H9 (cell line): ENCODE measurements around the gene CCT3. TPM values are rescaled to one million over a fixed set of nuclear protein-coding genes. Genes with fewer than 3 reads are reported as not detected.

Source experiments
- DNase-seq: peaks from one replicate; pipeline ENCODE4 v3.0.0-alpha.2; 2017
- H2AFZ ChIP-seq: one replicate; pipeline ENCODE4 v1.6.1; 2013; ENCODE audit warnings: mild to moderate bottlenecking, low read length, control low read depth, moderate library complexity
- H2AK5ac ChIP-seq: 2 replicates; pipeline ENCODE4 v1.6.1; 2013; ENCODE audit warnings: low read length, control low read depth, mixed read lengths; ENCODE audit not compliant: insufficient read length
- H2BK120ac ChIP-seq: one replicate; pipeline ENCODE4 v1.6.1; 2013; ENCODE audit warnings: low read depth, mild to moderate bottlenecking, low read length, control low read depth, inconsistent platforms; ENCODE audit not compliant: poor library complexity, severe bottlenecking
- H2BK12ac ChIP-seq: 2 replicates; pipeline ENCODE4 v1.6.1; 2013; ENCODE audit warnings: low read length, control low read depth, mixed read lengths, low read depth; ENCODE audit not compliant: insufficient read length
- H2BK15ac ChIP-seq: 2 replicates; pipeline ENCODE4 v1.6.1; 2013; ENCODE audit warnings: low read depth, low read length, control low read depth
- H2BK20ac ChIP-seq: one replicate; pipeline ENCODE4 v1.6.1; 2013; ENCODE audit warnings: low read depth, mild to moderate bottlenecking, low read length, control low read depth, inconsistent platforms; ENCODE audit not compliant: poor library complexity, severe bottlenecking
- H2BK5ac ChIP-seq: 2 replicates; pipeline ENCODE4 v1.6.1; 2013; ENCODE audit warnings: low read length, control low read depth, mixed read lengths; ENCODE audit not compliant: insufficient read length
- H3K14ac ChIP-seq: 2 replicates; pipeline ENCODE4 v1.6.1; 2013; ENCODE audit warnings: low read length, control low read depth; ENCODE audit not compliant: insufficient read depth
- H3K18ac ChIP-seq: 2 replicates; pipeline ENCODE4 v1.6.1; 2013; ENCODE audit warnings: low read depth, mild to moderate bottlenecking, mixed read lengths, low read length, control low read depth; ENCODE audit not compliant: insufficient read length
- H3K23ac ChIP-seq: 2 replicates; pipeline ENCODE4 v1.6.1; 2013; ENCODE audit warnings: low read length, control low read depth, mixed read lengths, low read depth; ENCODE audit not compliant: insufficient read length
- H3K23me2 ChIP-seq: 2 replicates; pipeline ENCODE4 v1.6.1; 2013; ENCODE audit warnings: low read depth, mild to moderate bottlenecking, mixed read lengths, low read length, control low read depth; ENCODE audit not compliant: insufficient read length, poor library complexity, severe bottlenecking
- H3K27ac ChIP-seq: 2 replicates; pipeline ENCODE4 v1.5.1; 2013; ENCODE audit warnings: low read length, control low read depth, mixed read lengths, low read depth; ENCODE audit not compliant: insufficient read length
- H3K27me3 ChIP-seq: 2 replicates; pipeline ENCODE4 v1.6.1; 2013; ENCODE audit warnings: low read length, control low read depth, inconsistent platforms; ENCODE audit not compliant: insufficient read depth
- H3K4ac ChIP-seq: 2 replicates; pipeline ENCODE4 v1.6.1; 2013; ENCODE audit warnings: low read depth, mild to moderate bottlenecking, control low read depth, inconsistent platforms, low read length, moderate library complexity
- H3K4me1 ChIP-seq: 2 replicates; pipeline ENCODE4 v1.6.1; 2013; ENCODE audit warnings: low read length, control low read depth, inconsistent platforms; ENCODE audit not compliant: insufficient read depth
- H3K4me2 ChIP-seq: 2 replicates; pipeline ENCODE4 v1.6.1; 2013; ENCODE audit warnings: low read length, control low read depth, mixed read lengths; ENCODE audit not compliant: insufficient read length, insufficient read depth
- H3K56ac ChIP-seq: 2 replicates; pipeline ENCODE4 v1.6.1; 2013; ENCODE audit warnings: low read depth, mild to moderate bottlenecking, mixed read lengths, low read length, control low read depth; ENCODE audit not compliant: insufficient read length
- H3K79me1 ChIP-seq: 2 replicates; pipeline ENCODE4 v1.6.1; 2013; ENCODE audit warnings: low read depth, mild to moderate bottlenecking, moderate library complexity, low read length, control low read depth, inconsistent platforms; ENCODE audit not compliant: insufficient read depth, poor library complexity, severe bottlenecking
- H3K79me2 ChIP-seq: 2 replicates; pipeline ENCODE4 v1.6.1; 2013; ENCODE audit warnings: low read length, control low read depth, inconsistent platforms; ENCODE audit not compliant: insufficient read depth
- H3K9ac ChIP-seq: 2 replicates; pipeline ENCODE4 v1.6.1; 2013; ENCODE audit warnings: low read length, control low read depth, mixed read lengths; ENCODE audit not compliant: insufficient read length; ENCODE audit errors: extremely low read depth
- H3K9me3 ChIP-seq: one replicate; pipeline ENCODE4 v1.6.1; 2013; ENCODE audit warnings: low read depth, low read length, inconsistent platforms; ENCODE audit not compliant: control insufficient read depth
- H3T11ph ChIP-seq: one replicate; pipeline ENCODE4 v1.6.1; 2013; ENCODE audit warnings: mild to moderate bottlenecking, low read length, control low read depth, inconsistent platforms
- H4K20me1 ChIP-seq: one replicate; pipeline ENCODE4 v1.6.1; 2013; ENCODE audit not compliant: control insufficient read depth, insufficient read length, insufficient read depth
- H4K5ac ChIP-seq: 2 replicates; pipeline ENCODE4 v1.6.1; 2013; ENCODE audit warnings: low read depth, mild to moderate bottlenecking, mixed read lengths, low read length, control low read depth; ENCODE audit not compliant: insufficient read length
- H4K8ac ChIP-seq: replicated peaks from 2 replicates; pipeline ENCODE4 v1.6.1; 2013; ENCODE audit warnings: low read length, control low read depth, mixed read lengths, low read depth; ENCODE audit not compliant: insufficient read length
- H4K91ac ChIP-seq: 2 replicates; pipeline ENCODE4 v1.6.1; 2013; ENCODE audit warnings: low read depth, mild to moderate bottlenecking, moderate library complexity, mixed read lengths, low read length, control low read depth; ENCODE audit not compliant: insufficient read length
- H3K27ac Mint-ChIP-seq, 3 experiments: 2 replicates in 2 of 3; 3 replicates in 1 of 3; pipeline ENCODE4 v1.8.0; 2020 to 2021; ENCODE audit warnings: mixed read lengths in 3 of 3, mild to moderate bottlenecking in 1 of 3, moderate library complexity in 1 of 3
- H3K27me3 Mint-ChIP-seq: 2 replicates; pipeline ENCODE4 v1.8.0; 2021; ENCODE audit warnings: low read depth, mild to moderate bottlenecking, moderate library complexity, mixed read lengths
- H3K36me3 Mint-ChIP-seq, 3 experiments: 2 replicates in 2 of 3; 3 replicates in 1 of 3; pipeline ENCODE4 v1.8.0; 2020 to 2021; ENCODE audit warnings: low read depth in 3 of 3, mixed read lengths in 3 of 3; ENCODE audit not compliant: insufficient read depth in 1 of 3
- H3K4me1 Mint-ChIP-seq, 2 experiments: 2 replicates each; pipeline ENCODE4 v1.8.0; 2020; ENCODE audit warnings: mixed read lengths in 2 of 2
- H3K4me3 Mint-ChIP-seq, 2 experiments: 2 replicates in 1 of 2; 3 replicates in 1 of 2; pipeline ENCODE4 v1.8.0; 2020 to 2021; ENCODE audit warnings: mild to moderate bottlenecking in 2 of 2, mixed read lengths in 2 of 2, moderate library complexity in 1 of 2
- H3K9me3 Mint-ChIP-seq, 2 experiments: 2 replicates in 1 of 2; 3 replicates in 1 of 2; pipeline ENCODE4 v1.8.0; 2020; ENCODE audit warnings: mild to moderate bottlenecking in 2 of 2, mixed read lengths in 2 of 2, moderate library complexity in 1 of 2
- CTCF ChIP-seq: fragments of 200-600 bp; sonication (generic); conservative IDR thresholded peaks from 3 replicates; pipeline ENCODE4 v1.8.0; 2021; ENCODE audit warnings: antibody characterized with exemption, mild to moderate bottlenecking
- WGBS: extraction: QIAGEN DNeasy Blood & Tissue Kit; methylation state at CpG from one replicate; pipeline ENCODE4 v1.1.7; 2013; ENCODE audit warnings: missing lambda C conversion rate, low lambda C conversion rate, mixed read lengths; ENCODE audit not compliant: insufficient read length; ENCODE audit errors: extremely low coverage; 5-methylcytosine and 5-hydroxymethylcytosine counted together
- total RNA-seq: library from RNA; stranded (reverse); gene quantifications from 2 replicates; pipeline ENCODE4 v1.2.1, GENCODE V29; 2021

Gene CCT3
- total RNA-seq, 1 experiment from 2014 or later, result 524 TPM

GRCh38 chr1:156279837-156280236 is 58.3 kb downstream of the CCT3 start:
- H3K18ac ChIP-seq, result no peak overlapping the region
- Mint-ChIP-seq H3K4me3 (peak overlapping the region in 1 of 2 experiments; percentile 26; a peak in 2 of 5 replicates), H3K9me3 (no peaks in the 10 kb centered on the region), H3K4me1 (peaks cover 24 to 29% of the 10 kb centered on the region in 2 experiments), H3K27ac (no peak overlapping the region), H3K36me3 (peaks cover 35 to 47% (median 40%) of the 10 kb centered on the region in 3 experiments; a peak in 6 of 7 replicates), H3K27me3 (no peaks in the 10 kb centered on the region; the same call in 1 of the 2 replicates)
- no peak overlapping the region for H3K56ac ChIP-seq
- no peak for DNase-seq
- no peak for TF ChIP-seq CTCF
- no peak overlapping the region for H4K5ac ChIP-seq
- H3K9me3 ChIP-seq, result no peaks in the 10 kb centered on the region
- no peak overlapping the region for H3K4ac ChIP-seq
- peaks cover 12% of the 10 kb centered on the region for H3K23me2 ChIP-seq
- no peaks in the 10 kb centered on the region for H3K4me1 ChIP-seq
- H2AFZ ChIP-seq, result no peak overlapping the region
- H3K79me1 ChIP-seq, result peaks cover 5% of the 10 kb centered on the region
- WGBS, result no CpG with 5 or more reads among the region's 3 CpGs
- no peak overlapping the region for H3K4me2 ChIP-seq
- no peak overlapping the region for H4K8ac ChIP-seq
- peaks cover 22% of the 10 kb centered on the region for H3K79me2 ChIP-seq
- H3K23ac ChIP-seq, result no peak overlapping the region
- H4K20me1 ChIP-seq, result no peaks in the 10 kb centered on the region
- no peak overlapping the region for H2BK5ac ChIP-seq
- no peak overlapping the region for H3K14ac ChIP-seq
- no peak overlapping the region for H3K27ac ChIP-seq
- H2BK15ac ChIP-seq, result no peak overlapping the region
- H3K27me3 ChIP-seq, result no peaks in the 10 kb centered on the region
- no peak overlapping the region for H2BK20ac ChIP-seq
- no peak overlapping the region for H2BK12ac ChIP-seq
- H3K9ac ChIP-seq, result no peak overlapping the region
- H4K91ac ChIP-seq, result no peak overlapping the region
- H2AK5ac ChIP-seq, result no peak overlapping the region
- H3T11ph ChIP-seq, result no peak overlapping the region
- H2BK120ac ChIP-seq, result no peak overlapping the region
